Kasumi-1 (cell line): Measurements from ENCODE around the gene ZNF491.
"Not testable (repeated sequence)": the region's sequence is repeated elsewhere in the genome, so short reads cannot be mapped to it uniquely, and the experiment has no call there.

Experiments
- DNase-seq, 2 experiments: peaks; one replicate each; lab custom pipeline; 2025; lab: John Stamatoyannopoulos, UW

ZNF491 gene

DNA sequence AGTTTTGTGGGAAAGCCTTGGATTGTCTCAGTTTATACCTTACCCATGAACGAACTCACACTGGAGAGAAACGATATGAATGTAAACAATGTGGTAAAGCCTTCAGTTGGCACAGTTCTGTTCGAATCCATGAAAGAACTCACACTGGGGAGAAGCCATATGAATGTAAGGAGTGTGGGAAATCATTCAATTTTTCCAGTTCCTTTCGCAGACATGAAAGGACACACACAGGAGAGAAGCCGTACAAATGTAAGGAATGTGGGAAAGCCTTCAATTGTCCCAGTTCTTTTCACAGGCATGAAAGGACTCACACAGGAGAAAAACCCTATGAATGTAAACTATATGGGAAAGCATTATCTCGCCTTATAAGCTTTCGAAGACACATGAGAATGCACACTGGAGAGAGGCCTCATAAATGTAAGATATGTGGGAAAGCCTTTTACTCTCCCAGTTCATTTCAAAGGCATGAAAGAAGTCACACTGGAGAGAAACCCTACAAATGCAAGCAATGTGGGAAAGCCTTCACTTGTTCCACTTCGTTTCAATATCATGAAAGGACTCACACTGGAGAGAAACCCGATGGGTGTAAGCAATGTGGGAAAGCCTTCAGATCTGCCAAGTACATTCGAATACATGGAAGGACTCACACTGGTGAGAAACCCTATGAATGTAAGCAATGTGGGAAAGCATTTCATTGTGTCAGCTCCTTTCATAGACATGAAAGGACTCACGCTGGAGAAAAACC, 8.2 kb downstream of the ZNF491 start:
- no peak for DNase-seq

GRCh38 chr19:11807099-11807380, 8.7 kb downstream of the ZNF491 start:
- DNase-seq, result no peak

DNA sequence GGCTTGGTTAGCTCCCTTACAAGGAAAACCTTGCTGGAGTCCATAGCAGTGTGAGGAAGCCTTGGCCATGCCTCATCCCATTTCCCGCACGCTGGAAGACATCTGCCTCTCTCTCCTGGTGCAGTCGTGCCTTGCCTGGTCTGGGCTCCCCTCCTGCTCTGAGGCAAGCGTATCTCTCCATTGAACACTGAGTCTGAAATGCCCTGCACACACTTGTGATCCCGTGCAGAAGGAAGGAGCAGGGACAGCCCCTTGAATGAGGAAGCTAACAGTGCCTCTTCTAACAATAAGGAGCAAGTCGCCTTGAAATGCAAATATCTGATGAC, 15.3 kb downstream of the ZNF491 start:
- no peak for DNase-seq

GRCh38 chr19:11814029-11814699, 15.8 kb downstream of the ZNF491 start, which contains the start of gene ZNF440:
ZNF440 (plus strand) TSS chr19:11814273; CDS start chr19:11814448, 175 bp downstream.
- DNase-seq, result peak; percentile 90 to 95

GRCh38 chr19:11814700-11815035, 16.3 kb downstream of the ZNF491 start:
- DNase-seq, result peak; percentile 33 to 50

DNA sequence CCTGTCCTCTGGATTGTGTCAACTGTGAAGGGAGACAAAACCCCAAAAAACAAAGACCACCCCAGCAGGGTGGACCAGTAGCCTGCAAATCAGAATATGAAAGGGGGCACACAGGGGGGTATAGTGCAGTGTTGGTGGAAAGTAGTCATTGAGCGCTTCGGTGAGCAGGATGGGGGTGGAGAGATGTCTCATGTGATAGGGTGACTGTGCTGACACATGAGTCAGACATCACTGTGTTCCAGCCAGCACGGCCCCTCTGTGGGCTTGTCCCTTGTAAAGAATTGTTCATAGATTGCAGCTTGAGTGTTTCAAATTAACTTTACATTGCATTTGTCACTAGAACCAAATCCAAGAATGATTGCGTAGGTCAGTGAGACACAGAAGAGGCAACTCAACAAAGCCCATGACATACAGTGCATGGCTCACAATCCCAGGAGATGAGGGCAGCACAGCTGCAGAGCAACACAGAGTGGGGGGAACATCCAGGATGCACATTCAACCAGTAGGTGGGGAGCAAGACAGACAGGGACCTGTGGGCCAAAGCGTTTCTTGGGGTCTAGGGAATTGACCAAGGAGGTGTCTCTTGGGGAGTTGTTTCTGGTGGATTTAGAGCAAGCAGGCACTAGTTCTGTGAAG, 23.3 kb downstream of the ZNF491 start:
- no peak for DNase-seq

- not testable (repeated sequence) for DNase-seq
These were observed 30.9 kb downstream of the ZNF491 start for GRCh38 chr19:11828957-11829876.

GRCh38 chr19:11832253-11832912, 34.1 kb downstream of the ZNF491 start:
- DNase-seq, result no peak

DNA sequence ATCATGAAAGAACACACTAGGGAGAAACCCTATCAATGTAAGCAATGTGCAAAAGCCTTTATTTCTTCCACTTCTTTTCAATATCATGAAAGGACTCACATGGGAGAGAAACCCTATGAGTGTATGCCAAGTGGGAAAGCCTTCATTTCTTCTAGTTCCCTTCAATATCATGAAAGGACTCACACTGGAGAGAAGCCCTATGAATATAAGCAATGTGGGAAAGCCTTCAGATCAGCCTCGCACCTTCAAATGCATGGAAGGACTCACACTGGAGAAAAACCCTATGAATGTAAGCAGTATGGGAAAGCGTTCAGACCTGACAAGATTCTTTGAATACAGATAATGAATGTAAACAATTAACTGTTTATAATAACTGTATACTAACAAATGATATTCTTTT, 35.2 kb downstream of the ZNF491 start:
- DNase-seq, result no peak

DNA sequence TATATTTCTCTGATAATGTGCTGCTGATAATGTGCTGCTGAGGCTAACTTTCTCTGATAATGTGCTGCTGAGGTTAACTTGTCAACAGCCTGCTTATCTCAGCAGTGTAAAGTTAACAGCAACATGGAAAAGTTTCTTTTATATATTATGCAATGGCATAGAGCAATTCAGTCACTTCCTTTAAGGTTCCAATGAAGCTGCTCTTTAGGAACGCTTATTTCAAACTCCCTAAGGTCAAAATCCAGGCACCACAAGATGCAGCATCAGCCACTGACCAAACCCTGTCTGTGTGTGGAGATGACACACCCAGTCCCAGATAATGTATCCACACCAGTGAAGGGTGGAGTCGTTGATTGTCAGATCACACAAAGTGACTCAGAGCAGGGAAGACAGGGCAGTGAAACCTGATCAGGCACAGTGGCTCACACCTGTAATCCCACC, 37.3 kb downstream of the ZNF491 start:
- not testable (repeated sequence) for DNase-seq

- DNase-seq, result no peak
These were observed 45.4 kb downstream of the ZNF491 start for GRCh38 chr19:11843722-11844121.

GRCh38 chr19:11847615-11848014, 49.3 kb downstream of the ZNF491 start:
- DNase-seq, result not testable (repeated sequence)

GRCh38 chr19:11848200-11848593, 49.9 kb downstream of the ZNF491 start:
- DNase-seq, result no peak

- DNase-seq, result peak; percentile 78 to 82
These were observed 50.5 kb downstream of the ZNF491 start, which contains the start of gene ZNF439 for GRCh38 chr19:11848594-11849469. ZNF439 (plus strand) TSS chr19:11848726; CDS start chr19:11848868, 142 bp downstream.

- not testable (repeated sequence) for DNase-seq
These were observed 52.0 kb downstream of the ZNF491 start for GRCh38 chr19:11850289-11850688.

DNA sequence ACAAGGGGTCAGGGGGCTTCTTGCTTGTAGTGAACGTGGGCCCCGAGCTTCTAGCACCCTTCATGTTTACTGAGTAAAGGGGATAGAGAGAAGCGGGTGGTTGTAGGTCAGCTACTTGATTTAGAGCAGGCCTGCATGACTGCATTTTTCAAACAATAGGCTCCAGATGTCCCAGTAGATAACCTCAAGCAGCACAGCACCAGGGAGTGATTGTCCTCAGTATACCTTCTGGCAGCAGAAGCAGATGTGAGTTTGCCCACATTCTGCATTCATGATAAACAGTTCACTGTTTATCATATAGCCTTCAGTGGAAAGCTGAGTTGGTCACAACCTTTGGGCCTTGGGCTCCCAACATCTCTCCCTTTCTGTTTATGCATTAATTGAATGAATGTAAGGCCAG, 55.0 kb downstream of the ZNF491 start:
- DNase-seq, result no peak

- no peak for DNase-seq
These were observed 58.4 kb downstream of the ZNF491 start for GRCh38 chr19:11856596-11857250.
